Activated naive CD8-positive, alpha-beta T cell treated with anti-CD3 and anti-CD28 coated beads, Interleukin-2, amount 50 U/mL, for 16 hours (primary cell): ENCODE results near the gene VPS9D1.

ENCODE experiments used
- DNase-seq: peaks from one replicate; pipeline ENCODE4 v3.0.0-alpha.2; 2020; ENCODE audit warnings: low read depth, low spot score

Gene VPS9D1

DNA sequence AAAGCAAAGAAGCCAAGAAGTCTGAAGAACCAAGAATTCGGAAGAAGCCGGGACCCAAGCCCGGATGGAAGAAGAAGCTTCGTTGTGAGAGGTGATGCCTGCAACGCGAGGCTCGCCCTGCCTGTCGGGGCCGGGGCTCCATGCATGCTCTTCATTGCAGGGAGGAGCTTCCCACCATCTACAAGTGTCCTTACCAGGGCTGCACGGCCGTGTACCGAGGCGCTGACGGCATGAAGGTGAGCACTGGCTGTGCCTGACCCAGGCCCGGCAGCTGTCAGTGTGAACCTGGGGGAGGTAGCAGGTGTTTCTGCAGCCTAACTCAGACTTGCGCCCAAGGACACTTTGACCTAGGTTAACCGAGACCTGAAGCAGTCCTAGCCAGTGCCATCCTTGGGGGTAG lies 12.6 kb upstream of the VPS9D1 start:
- DNase-seq = no peak

DNA sequence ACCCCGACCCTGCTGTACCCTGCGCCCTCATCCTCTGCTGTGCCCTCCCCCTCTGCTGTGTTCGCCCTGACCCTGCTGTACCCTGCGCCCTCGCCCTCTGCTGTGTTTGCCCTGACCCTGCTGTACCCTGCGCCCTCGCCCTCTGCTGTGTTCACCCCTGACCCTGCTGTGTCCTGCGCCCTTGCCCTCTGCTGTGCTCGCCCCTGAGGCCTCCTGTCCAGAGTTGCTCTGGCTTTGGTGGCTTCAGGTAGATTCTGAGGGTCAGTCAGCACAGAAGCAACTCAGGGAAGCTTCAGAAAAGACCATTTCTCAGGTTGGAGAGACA lies 12.2 kb upstream of the VPS9D1 start:
- no peak for DNase-seq

DNA sequence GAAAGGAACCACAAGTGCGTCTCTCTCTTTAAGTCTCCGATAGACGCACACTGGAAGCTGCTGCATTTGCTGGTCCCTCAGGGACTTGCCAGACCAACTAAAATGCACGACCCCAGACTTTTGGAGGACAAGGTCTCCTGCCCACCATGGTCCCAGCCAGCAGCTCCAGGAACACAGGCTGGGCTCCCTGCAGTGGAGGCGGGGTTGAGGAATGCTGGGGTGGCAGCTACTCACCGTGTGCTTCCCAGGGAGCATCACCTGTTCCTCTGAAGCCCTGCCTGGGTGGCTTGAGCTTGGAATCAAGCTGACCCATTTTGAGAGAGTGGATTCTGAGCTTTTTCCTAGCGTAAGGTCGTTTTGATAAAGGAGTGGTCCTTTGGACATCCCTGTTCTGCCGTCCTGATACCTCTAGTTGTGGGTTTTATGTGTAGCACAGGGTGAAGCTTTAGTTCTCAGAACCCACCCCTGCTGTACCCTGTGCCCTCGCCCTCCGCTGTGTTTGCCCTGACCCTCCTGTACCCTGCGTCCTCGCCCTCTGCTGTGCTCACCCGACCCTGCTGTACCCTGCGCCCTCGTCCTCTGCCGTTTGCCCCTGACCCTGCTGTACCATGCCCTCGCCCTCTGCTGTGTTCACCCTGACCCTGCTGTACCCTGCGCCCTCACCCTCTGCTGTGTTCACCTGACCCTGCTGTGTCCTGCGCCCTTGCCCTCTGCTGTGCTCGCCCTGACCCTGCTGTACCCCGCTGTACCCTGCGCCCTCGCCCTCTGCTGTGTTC lies 11.6 kb upstream of the VPS9D1 start:
- no peak for DNase-seq

DNA sequence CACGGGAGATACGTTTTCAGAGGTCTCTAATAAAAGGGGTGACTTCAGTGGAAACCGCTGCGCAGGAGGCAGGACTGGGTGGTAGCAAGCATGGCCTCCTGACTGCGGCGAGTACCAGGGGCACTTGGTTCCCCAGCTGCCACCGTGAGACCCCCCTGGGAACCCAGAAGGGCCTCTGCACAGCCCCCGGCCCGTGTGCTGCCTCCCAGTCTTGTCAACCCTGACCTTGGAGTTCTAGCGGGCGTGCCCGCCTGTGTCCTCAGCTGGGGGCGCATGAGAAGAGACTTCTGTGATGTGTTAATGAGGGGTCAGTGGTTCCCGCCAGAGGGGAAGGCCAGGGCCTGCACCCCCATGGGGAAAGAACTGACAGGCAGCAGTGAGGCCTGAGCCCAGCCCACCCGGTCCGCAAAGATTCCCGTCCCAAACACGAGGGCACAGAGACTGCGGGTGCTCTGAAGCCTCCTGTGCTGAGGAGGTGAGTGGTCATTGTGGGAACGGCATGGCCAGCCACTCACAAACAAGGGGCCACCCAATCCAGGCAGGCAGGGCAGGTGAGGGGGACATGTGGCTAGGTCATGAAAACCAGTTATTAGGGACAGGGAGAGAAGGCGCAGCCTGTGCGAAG lies 10.0 kb upstream of the VPS9D1 start:
- no peak for DNase-seq

DNA sequence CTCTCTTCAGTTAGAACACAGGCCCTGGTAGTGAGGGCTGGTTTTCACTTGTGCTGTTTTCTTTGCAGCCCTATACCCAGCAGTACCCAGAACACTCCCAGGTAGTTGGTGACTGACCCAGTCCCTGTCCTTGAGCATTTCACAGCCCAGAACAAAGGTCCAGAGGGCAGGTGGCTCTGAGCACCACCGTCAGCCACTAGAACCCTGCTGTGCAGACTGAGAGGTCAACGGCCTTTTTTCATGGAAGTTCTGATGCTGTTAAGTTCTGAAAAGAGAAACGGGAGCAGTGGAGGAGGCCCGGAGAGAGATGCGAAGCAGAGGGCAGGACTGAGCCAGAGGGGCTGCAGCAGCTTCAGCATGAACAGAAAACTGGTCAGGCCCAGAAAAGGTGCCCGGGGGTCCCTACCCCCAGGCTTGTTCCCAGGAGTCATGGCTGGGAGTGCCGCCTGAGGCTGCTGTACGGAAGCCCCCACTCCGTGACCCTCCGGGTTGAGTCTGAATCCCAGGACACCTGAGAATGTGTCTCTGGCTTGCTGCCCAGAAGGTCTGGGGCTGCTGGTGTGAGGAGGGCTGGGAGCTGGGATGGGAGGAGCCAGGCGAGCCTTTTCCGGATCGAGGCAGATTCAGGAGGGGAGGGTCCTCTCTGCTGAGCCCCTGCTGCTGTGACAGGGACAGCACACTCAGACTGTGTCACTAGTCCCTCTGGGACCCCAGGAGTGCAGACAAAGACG lies 9.3 kb upstream of the VPS9D1 start:
- DNase-seq = no peak

DNA sequence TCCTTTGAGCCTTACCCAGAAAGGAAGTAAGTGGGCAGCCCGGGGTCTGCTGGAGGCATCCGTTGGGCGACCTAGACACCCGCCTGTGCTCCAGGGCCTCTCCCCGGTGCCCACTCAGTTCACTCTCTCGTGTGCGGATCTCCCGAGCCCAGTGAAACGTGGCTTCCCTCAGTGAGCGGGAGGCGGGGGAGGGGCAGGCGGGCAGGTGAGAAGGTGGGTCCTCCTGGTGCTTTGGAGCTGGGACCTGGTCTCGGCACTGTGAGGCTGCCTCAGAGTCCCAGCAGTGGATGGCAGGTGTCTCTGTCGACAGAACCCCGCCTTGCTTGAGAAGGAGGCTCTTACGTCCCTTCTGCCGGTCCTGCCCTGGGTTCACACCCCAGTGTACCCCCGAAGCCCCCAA lies 8.6 kb upstream of the VPS9D1 start:
- no peak for DNase-seq

DNA sequence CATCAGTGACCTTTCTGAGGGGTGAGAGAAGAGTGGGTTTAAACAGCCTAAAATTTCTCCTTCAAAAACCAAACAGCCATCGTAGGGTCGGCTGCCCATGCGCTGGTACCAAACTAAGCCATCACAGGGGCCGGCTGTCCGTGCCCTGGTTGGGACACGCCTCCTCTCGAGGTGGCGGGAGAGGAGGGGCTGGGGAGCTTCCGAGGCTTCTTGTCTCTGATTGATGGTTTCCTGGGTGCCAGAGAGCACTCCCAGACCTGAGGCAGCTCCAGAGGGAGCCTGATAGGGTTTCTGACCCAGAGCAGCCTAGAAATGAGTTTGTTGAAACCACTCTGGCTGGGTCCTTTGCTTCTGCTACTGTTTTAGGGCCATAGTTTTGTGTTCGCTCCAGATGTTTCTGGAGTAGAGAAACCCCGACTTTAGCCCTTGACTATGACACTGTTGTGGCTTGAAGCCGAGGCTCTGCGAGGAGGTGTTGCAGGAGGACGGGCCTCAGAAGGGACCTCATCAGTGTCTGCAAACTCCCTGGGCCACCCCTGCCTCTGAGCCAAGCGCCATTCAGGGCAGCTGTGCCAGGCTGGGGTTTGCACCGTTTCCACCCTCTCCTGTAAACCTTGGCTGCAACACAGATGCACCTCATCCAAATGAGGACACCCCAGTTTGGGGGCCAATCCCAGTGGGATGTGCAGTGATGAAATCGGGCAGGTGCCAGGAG lies 6.9 kb upstream of the VPS9D1 start:
- no peak for DNase-seq

DNA sequence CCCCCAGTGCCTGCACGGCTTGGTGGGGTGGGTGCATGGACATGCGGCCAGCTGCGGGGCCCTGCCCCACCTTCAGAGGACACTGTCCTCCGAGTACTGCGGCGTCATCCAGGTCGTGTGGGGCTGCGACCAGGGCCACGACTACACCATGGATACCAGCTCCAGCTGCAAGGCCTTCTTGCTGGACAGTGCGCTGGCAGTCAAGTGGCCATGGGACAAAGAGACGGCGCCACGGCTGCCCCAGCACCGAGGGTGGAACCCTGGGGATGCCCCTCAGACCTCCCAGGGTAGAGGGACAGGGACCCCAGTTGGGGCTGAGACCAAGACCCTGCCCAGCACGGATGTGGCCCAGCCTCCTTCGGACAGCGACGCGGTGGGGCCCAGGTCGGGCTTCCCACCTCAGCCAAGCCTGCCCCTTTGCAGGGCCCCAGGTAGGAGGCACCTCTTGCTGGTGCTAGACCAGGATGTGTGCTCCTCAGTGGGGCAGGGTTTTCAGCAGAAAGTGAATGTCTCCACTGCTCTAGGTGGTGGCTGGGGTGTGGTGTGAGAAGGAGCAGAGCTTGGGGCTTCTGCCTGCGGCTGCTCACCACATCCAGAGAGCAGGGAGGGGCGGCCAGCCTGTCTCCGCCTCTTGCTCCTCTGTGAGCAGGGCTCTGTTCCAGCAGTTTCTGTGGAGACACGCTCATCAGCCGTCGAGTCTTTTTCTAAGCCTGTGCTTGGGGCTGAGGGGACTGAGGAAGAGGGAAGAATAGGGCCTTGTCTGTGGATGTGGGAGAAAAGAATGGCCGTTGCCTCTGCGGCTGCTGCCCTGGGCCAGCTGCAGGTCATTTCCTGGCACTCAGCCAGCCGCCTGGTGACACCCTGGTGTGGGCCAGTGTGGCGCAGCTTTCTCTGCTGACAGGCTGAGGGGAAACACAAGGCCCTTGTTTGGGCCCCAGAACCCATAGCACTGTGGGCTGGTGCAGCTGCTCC lies 2.9 kb upstream of the VPS9D1 start:
- DNase-seq = peak; percentile 30

DNA sequence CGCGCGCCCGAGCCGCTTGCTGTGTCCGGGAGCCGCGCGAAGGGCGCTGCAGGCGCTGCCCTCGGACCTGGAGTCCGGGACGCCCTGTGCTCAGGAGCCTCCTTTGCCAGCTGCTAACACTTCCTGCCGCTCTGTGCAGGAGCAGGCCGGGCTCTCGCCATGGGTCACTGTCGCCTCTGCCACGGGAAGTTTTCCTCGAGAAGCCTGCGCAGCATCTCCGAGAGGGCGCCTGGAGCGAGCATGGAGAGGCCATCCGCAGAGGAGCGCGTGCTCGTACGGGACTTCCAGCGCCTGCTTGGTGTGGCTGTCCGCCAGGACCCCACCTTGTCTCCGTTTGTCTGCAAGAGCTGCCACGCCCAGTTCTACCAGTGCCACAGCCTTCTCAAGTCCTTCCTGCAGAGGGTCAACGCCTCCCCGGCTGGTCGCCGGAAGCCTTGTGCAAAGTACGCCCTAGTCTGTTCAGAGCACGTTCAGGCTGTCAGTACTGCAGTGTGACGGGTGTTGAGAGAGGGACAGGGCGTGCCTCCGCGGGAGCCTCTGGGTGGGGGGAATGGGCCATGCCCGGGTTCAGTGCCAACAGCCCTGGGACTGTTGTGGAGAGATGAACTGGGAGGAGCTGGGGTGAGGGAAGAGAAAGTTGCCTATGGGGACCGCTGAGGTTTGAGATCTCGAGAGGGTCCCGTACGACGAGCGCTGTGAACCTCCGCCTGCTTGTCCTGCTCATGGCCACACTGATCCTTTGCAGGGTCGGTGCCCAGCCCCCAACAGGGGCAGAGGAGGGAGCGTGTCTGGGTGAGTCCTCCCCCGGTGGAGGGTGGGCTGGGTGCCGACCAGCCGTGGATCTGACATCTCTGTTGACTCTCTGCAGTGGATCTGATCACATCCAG lies 1.9 kb upstream of the VPS9D1 start:
- DNase-seq = no peak

DNA sequence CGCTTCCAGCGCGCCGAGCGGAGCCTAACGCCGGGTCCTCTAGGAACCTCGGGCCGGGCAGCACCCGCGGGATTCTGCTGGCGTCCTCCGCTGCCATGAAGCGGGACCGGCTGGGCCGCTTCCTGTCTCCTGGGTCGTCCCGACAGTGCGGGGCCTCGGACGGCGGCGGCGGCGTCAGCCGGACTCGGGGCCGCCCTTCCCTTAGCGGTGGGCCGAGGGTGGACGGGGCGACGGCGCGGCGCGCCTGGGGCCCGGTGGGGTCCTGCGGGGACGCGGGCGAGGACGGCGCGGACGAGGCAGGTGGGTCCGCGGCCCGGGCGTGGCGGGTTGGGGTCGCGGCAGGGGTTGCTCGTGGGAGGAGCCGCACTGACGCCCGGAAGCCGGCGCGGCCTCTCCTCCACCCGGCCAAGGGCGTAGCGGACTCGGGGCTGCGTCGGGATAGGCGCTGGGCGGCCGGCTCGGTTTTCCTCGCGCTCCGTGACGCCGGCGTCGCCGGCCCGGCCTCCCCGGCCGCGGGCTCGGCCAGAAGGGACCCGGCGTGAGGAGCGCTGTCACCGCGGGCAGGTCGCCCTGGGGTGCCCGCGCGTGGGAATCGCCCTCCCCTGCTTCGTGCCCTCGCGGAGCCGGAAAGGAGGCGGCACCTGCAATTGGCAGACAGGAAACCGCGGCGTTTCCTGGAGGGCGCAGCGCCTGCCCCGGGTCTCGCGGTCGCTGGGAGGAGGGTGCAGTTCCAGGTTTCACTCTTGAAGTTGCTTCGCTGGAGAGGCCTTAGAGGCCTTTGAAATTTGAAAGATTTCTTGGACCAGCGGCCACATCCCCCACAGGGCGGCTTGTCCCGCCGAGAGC lies 1.1 kb upstream of the VPS9D1 start:
- peak; percentile 57 for DNase-seq

DNA sequence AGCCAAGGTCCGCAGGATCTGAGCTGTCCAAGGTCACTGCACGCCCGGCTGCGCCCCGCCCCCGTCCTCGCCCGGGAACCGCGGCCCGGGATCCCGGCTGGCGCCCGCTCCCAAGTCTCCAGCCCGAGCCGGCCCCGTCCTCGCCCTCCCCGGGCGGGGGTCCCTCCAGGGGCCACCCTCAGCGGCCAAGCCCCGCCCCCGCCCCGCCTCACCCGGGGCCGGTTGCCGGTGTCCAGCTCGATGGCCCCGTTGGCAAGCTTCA lies 216 bp downstream of the VPS9D1 start:
- no peak for DNase-seq

DNA sequence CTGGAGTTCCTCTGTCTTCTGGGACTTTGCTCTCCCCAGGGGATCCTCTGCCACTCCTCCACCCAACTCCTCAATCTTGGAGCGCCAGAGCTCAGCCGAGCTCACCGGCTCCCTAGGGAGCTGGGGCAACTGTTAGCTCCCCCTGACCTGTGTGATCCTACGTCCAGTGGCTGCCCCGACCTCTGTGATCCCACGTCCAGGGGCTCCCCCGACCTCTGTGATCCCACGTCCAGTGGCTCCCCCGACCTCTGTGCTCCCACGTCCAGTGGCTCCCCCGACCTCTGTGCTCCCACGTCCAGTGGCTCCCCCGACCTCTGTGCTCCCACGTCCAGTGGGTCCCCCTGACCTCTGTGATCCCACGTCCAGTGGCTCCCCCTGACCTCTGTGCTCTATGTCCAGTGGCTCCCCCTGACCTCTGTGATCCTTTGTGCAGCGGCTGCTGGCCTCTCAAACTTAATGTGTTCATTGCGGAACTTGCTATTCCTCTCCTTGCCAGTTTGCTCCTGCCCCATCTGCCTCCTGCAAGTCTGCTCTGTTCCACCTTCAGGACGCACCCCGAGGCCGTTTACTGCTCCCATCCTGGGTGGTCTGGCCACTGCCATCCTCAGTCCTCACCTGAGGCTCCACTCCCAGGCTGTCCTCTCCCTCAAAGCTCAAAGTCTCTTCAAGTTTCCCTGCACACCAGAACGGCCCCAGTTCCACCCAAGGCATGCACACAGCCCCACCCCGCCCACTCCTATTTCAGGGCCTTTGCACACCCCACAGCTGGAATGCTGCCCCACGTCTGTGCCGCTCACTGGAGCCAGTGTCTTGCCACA lies 2.8 kb downstream of the VPS9D1 start:
- no peak for DNase-seq

DNA sequence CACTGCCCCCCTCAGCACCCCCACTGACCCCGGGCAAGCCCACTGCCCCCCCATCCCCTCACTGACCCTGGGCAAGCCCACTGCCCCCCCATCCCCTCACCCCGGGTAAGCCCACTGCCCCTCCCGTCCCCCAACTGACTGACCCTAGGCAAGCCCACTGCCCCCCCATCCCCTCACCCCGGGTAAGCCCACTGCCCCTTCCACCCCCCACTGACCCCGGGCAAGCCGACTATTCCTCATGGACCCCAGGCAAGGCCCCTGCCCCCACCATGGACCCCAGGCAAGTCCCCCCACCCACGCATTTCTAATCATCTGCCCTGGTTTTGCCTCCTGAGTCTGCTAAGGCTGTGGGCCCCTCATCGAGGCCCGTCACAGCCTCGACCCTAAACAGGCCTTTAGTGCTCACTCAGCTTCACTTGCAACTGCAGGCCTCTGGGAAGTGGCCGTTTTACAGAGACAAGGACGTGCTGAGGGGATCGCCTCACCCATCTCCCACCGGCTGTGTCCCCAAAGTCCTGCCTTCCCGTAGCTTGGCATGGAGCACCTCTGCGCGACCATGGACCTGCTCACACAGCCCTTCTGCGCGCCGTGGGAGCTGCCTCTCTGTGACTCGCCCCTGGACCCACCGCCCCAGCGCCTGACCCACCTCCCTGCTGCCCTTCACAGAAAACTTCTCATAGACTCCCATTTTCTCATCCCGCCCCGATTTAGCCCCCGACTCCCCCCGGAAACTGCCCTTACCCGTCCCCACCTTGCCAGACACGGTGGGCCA lies 3.6 kb downstream of the VPS9D1 start:
- DNase-seq = no peak

DNA sequence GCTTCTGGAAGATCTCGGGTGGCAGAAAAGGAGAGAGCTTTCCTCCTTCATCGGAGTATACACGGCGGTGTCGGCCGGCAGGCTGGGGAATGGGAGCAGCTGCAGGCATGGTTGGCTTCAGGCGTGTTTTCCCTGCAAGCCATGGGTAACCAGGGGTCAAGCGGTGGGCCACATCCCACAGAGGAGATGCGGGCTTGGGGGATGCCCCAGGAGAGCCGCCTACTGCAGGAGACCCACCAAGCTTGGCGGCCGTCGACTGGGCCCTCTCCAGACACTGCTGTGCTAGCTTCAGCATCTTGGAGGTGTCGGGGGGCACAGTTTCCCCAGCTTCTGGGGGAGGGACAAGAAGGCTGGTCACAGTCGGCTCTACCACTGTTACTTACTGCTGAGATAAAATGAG lies 4.2 kb downstream of the VPS9D1 start:
- no peak for DNase-seq

DNA sequence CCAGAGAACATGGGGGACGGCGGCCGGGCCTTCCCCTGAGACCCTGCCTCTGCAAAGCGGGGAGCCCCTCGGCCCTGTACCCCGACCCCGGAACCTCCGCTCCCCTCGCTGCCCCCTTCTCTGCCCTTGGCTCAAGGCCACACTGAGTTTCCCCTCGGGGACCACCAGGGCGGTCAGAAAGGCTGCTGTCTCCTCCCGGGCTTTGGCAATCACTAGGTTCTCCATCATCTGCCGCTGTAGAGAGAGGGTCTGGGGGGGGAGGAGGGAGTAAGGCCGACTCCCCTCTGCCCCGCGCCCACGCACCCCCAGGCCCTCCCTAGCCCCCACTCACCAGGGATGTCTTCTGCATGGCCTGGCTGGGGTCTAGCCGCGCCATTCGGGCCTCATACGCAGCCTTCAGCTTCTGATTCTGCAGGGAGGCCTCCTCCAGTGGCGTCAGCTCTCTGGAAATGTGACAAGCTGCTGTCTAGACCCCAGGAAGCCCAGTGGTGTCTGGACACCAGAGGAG lies 8.4 kb downstream of the VPS9D1 start:
- no peak for DNase-seq

DNA sequence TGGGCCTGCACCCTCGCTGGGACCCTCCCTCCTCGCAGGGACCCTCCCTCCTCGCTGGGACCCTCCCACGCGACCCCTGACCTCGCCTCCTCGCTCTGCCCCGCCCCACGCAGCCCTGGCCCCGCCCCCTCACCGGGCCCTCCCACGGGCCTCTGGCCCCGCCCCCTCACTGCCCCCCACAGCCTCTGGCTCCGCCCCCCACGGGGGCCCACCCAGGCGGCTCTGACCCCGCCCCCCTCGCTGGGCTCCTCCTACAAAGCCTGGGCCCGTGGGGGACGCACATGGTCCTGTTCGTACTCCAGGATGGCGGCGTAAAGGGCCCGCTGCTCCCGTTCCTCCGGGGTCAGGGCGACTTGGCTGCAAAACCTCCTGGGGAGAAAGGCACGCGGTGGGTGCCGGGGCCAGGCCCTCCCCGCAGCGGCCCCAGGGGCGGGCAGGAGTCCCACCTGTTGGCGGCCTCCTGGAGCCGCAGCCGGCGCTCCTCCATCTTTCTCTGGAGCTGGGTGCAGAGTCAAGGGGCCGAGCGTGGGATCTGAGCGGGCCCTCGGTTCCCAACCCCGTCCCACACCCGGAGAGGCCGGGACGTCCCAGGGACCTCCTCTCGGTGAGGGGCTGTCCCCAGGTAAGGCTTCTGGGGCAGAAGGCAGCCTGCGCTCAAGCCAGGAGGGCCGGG lies 9.0 kb downstream of the VPS9D1 start:
- DNase-seq = peak; percentile 80
